Measurements from ENCODE around the gene EMILIN1.

DNA sequence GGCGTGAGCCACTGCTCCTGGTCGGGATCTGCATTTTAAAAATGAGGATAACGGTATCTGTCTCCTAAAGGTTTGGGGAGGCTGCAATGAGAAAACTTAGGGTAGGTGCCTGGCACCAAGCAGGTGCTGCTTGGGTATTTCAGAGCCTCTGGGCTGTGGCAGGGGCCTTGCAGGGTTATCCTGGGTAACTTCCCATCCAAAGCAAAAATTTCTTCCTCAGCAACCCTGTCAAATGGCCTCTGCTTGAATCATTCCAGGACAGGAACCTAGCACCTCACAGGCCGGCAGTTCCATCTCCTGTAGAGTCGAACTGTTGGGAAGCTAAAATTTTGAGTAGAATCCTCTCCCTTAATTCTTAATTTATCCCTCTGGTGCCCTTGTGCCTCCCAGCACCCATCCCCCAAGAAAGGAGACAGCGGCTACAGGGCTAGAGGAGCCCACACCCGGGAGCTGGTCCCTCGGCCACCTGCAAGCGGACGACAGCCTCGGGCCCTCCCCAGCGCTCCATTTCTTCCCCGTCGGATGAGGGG lies 39.6 kb downstream of the EMILIN1 start:
- TF ChIP-seq JUN (IDR thresholded peaks at IDR 0.05; ENCODE audit: low read depth, low read length) (no peak), TAF1 (IDR thresholded peaks at IDR 0.05; ENCODE audit: low read depth, low read length) (no peak), CTCF (IDR thresholded peaks at IDR 0.05; ENCODE audit: control extremely low read depth in 1 of 3, insufficient read depth in 1 of 3, low read depth in 1 of 3, low read length in 3 of 3) (no peak), RFX5 (IDR thresholded peaks at IDR 0.05; ENCODE audit: borderline replicate concordance, low read depth, low read length) (no peak), MAFK (IDR thresholded peaks at IDR 0.05; ENCODE audit: low read depth, low read length) (no peak), JUND (IDR thresholded peaks at IDR 0.05; ENCODE audit: low read length) (no peak), CHD2 (IDR thresholded peaks at IDR 0.05; ENCODE audit: low read length) (no peak), POLR2A (IDR thresholded peaks at IDR 0.05; ENCODE audit: control extremely low read depth in 1 of 2, low read depth in 2 of 2, low read length in 2 of 2) (no peak)

Data from H1 (cell line).